ENCODE results near the gene DDX39A.

- TF ChIP-seq RNF2 (IDR thresholded peaks at IDR 0.05; ENCODE audit: borderline replicate concordance, low read depth) (no peak), MYC (IDR thresholded peaks at IDR 0.05; ENCODE audit: borderline replicate concordance, low read length) (no peak), POLR2A (IDR thresholded peaks at IDR 0.05; ENCODE audit: low read length) (no peak), PHF8 (IDR thresholded peaks at IDR 0.05; ENCODE audit: borderline replicate concordance, low read depth) (no peak), MAX (IDR thresholded peaks at IDR 0.05) (no peak), TP53 (CRISPR knock-in tag; IDR thresholded peaks at IDR 0.05) (no peak), ZFP36 (IDR thresholded peaks at IDR 0.05; ENCODE audit: borderline replicate concordance, partially characterized antibody) (no peak), TFCP2L1 (CRISPR knock-in tag; IDR thresholded peaks at IDR 0.05) (no peak), EP300 (IDR thresholded peaks at IDR 0.05) (no peak), JUNB (IDR thresholded peaks at IDR 0.05) (no peak), POLR2AphosphoS2 (conservative IDR thresholded peaks at IDR 0.05; ENCODE audit: low read length) (no peak)
- TF ChIP-seq, protein P1, sequence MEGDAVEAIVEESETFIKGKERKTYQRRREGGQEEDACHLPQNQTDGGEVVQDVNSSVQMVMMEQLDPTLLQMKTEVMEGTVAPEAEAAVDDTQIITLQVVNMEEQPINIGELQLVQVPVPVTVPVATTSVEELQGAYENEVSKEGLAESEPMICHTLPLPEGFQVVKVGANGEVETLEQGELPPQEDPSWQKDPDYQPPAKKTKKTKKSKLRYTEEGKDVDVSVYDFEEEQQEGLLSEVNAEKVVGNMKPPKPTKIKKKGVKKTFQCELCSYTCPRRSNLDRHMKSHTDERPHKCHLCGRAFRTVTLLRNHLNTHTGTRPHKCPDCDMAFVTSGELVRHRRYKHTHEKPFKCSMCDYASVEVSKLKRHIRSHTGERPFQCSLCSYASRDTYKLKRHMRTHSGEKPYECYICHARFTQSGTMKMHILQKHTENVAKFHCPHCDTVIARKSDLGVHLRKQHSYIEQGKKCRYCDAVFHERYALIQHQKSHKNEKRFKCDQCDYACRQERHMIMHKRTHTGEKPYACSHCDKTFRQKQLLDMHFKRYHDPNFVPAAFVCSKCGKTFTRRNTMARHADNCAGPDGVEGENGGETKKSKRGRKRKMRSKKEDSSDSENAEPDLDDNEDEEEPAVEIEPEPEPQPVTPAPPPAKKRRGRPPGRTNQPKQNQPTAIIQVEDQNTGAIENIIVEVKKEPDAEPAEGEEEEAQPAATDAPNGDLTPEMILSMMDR (IDR thresholded peaks at IDR 0.05), result no peak
- TF ChIP-seq, protein P2, sequence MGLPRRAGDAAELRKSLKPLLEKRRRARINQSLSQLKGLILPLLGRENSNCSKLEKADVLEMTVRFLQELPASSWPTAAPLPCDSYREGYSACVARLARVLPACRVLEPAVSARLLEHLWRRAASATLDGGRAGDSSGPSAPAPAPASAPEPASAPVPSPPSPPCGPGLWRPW (IDR thresholded peaks at IDR 0.05), result no peak
These were observed 20.9 kb upstream of the DDX39A start for GRCh38 chr19:14440049-14440448.
